ENCODE results near the gene PRPF40B. TPM values are rescaled to one million over a fixed set of nuclear protein-coding genes. Genes with fewer than 3 reads are reported as not detected.
A peak's percentile ranks its signal among the peaks of the same experiment; 100 is the strongest.

The PRPF40B gene
- polyA plus RNA-seq (2013, experiment 1 of 4) = 33.4 TPM
- polyA plus RNA-seq (2013, experiment 2 of 4) = 37.4 TPM
- 29.2 TPM for polyA plus RNA-seq (2013, experiment 3 of 4)
- 38.4 TPM for polyA plus RNA-seq (2013, experiment 4 of 4)

- Histone ChIP-seq H3K9me3 (ENCODE audit: control insufficient read depth, low read length) (no peaks in the 10 kb centered on the region), H3K4me1 (ENCODE audit: control insufficient read depth, insufficient read depth, low read length) (no peaks in the 10 kb centered on the region), H3K27me3 (ENCODE audit: control insufficient read depth, insufficient read depth, low read length, poor library complexity, severe bottlenecking) (peaks cover 8% of the 10 kb centered on the region), H3K27ac (ENCODE audit: insufficient read depth, low read depth, low read length, poor library complexity, severe bottlenecking) (peak within 1 kb of the TSS; percentile 66), H3K4me3 (ENCODE audit: insufficient read depth, low read depth, low read length) (peak within 1 kb of the TSS; percentile 55), H3K36me3 (ENCODE audit: control insufficient read depth, insufficient read depth, low read length) (no peaks in the 10 kb centered on the region)
- 1 to 2% methylated on average over 75 to 76 of the region's 76 CpGs for WGBS, 2 experiments
These were observed at the start of gene PRPF40B for GRCh38 chr12:49623142-49623904. Gene PRPF40B, plus strand, starts transcription at chr12:49623561. Its CDS starts 30 bp downstream, at chr12:49623591.

- H3K4me1 ChIP-seq (ENCODE audit: control insufficient read depth, insufficient read depth, low read length) = peaks cover 27% of the 10 kb centered on the region
- no peaks in the 10 kb centered on the region for H3K9me3 ChIP-seq (ENCODE audit: control insufficient read depth, low read length)
- 91 to 94% methylated on average over 9 of the region's 9 CpGs for WGBS, 2 experiments
- no peaks in the 10 kb centered on the region for H3K27me3 ChIP-seq (ENCODE audit: control insufficient read depth, insufficient read depth, low read length, poor library complexity, severe bottlenecking)
- no peaks in the 10 kb centered on the region for H3K36me3 ChIP-seq (ENCODE audit: control insufficient read depth, insufficient read depth, low read length)
- no peak overlapping the region for H3K4me3 ChIP-seq (ENCODE audit: insufficient read depth, low read depth, low read length)
- no peak overlapping the region for H3K27ac ChIP-seq (ENCODE audit: insufficient read depth, low read depth, low read length, poor library complexity, severe bottlenecking)
These were observed 45.6 kb upstream of the PRPF40B start for GRCh38 chr12:49577589-49578315.

GRCh38 chr12:49578471-49579112 lies 44.8 kb upstream of the PRPF40B start:
- 71 to 80% methylated on average over 13 of the region's 13 CpGs for WGBS, 2 experiments
- Histone ChIP-seq H3K36me3 (ENCODE audit: control insufficient read depth, insufficient read depth, low read length) (no peaks in the 10 kb centered on the region), H3K27ac (ENCODE audit: insufficient read depth, low read depth, low read length, poor library complexity, severe bottlenecking) (peak overlapping the region; percentile 69), H3K4me1 (ENCODE audit: control insufficient read depth, insufficient read depth, low read length) (peaks cover 27% of the 10 kb centered on the region), H3K9me3 (ENCODE audit: control insufficient read depth, low read length) (no peaks in the 10 kb centered on the region), H3K27me3 (ENCODE audit: control insufficient read depth, insufficient read depth, low read length, poor library complexity, severe bottlenecking) (no peaks in the 10 kb centered on the region), H3K4me3 (ENCODE audit: insufficient read depth, low read depth, low read length) (no peak overlapping the region)

GRCh38 chr12:49580572-49581535 lies 42.5 kb upstream of the PRPF40B start:
- H3K27ac ChIP-seq (ENCODE audit: insufficient read depth, low read depth, low read length, poor library complexity, severe bottlenecking) = peak overlapping the region; percentile 64
- 22 to 27% methylated on average over 8 of the region's 8 CpGs for WGBS, 2 experiments

GRCh38 chr12:49582201-49582600 lies 41.2 kb upstream of the PRPF40B start:
- 48 to 58% methylated on average over 1 of the region's 1 CpG for WGBS, 2 experiments
- no peaks in the 10 kb centered on the region for H3K36me3 ChIP-seq (ENCODE audit: control insufficient read depth, insufficient read depth, low read length)

More at GRCh38 chr12:49580572-49581535, 42.5 kb upstream of the PRPF40B start:
- no peak overlapping the region for H3K4me3 ChIP-seq (ENCODE audit: insufficient read depth, low read depth, low read length)
- H3K9me3 ChIP-seq (ENCODE audit: control insufficient read depth, low read length) = no peaks in the 10 kb centered on the region
- no peaks in the 10 kb centered on the region for H3K27me3 ChIP-seq (ENCODE audit: control insufficient read depth, insufficient read depth, low read length, poor library complexity, severe bottlenecking)
- H3K4me1 ChIP-seq (ENCODE audit: control insufficient read depth, insufficient read depth, low read length) = peaks cover 27% of the 10 kb centered on the region
- H3K36me3 ChIP-seq (ENCODE audit: control insufficient read depth, insufficient read depth, low read length) = no peaks in the 10 kb centered on the region

GRCh38 chr12:49582850-49583249 lies 40.5 kb upstream of the PRPF40B start:
- no peak overlapping the region for H3K27ac ChIP-seq (ENCODE audit: insufficient read depth, low read depth, low read length, poor library complexity, severe bottlenecking)
- 92 to 95% methylated on average over 4 of the region's 4 CpGs for WGBS, 2 experiments

More at GRCh38 chr12:49582201-49582600, 41.2 kb upstream of the PRPF40B start:
- Histone ChIP-seq H3K9me3 (ENCODE audit: control insufficient read depth, low read length) (no peaks in the 10 kb centered on the region), H3K4me3 (ENCODE audit: insufficient read depth, low read depth, low read length) (no peak overlapping the region), H3K27me3 (ENCODE audit: control insufficient read depth, insufficient read depth, low read length, poor library complexity, severe bottlenecking) (no peaks in the 10 kb centered on the region), H3K27ac (ENCODE audit: insufficient read depth, low read depth, low read length, poor library complexity, severe bottlenecking) (no peak overlapping the region), H3K4me1 (ENCODE audit: control insufficient read depth, insufficient read depth, low read length) (peaks cover 27% of the 10 kb centered on the region)

GRCh38 chr12:49583366-49584094 lies 39.8 kb upstream of the PRPF40B start:
- no peaks in the 10 kb centered on the region for H3K36me3 ChIP-seq (ENCODE audit: control insufficient read depth, insufficient read depth, low read length)
- no peaks in the 10 kb centered on the region for H3K27me3 ChIP-seq (ENCODE audit: control insufficient read depth, insufficient read depth, low read length, poor library complexity, severe bottlenecking)
- H3K4me3 ChIP-seq (ENCODE audit: insufficient read depth, low read depth, low read length) = no peak overlapping the region
- H3K27ac ChIP-seq (ENCODE audit: insufficient read depth, low read depth, low read length, poor library complexity, severe bottlenecking) = no peak overlapping the region
- no peaks in the 10 kb centered on the region for H3K9me3 ChIP-seq (ENCODE audit: control insufficient read depth, low read length)
- WGBS, 2 experiments = 94 to 95% methylated on average over 13 of the region's 13 CpGs
- H3K4me1 ChIP-seq (ENCODE audit: control insufficient read depth, insufficient read depth, low read length) = peaks cover 14% of the 10 kb centered on the region

More at GRCh38 chr12:49582850-49583249, 40.5 kb upstream of the PRPF40B start:
- Histone ChIP-seq H3K36me3 (ENCODE audit: control insufficient read depth, insufficient read depth, low read length) (no peaks in the 10 kb centered on the region), H3K4me1 (ENCODE audit: control insufficient read depth, insufficient read depth, low read length) (peaks cover 21% of the 10 kb centered on the region), H3K9me3 (ENCODE audit: control insufficient read depth, low read length) (no peaks in the 10 kb centered on the region), H3K27me3 (ENCODE audit: control insufficient read depth, insufficient read depth, low read length, poor library complexity, severe bottlenecking) (no peaks in the 10 kb centered on the region), H3K4me3 (ENCODE audit: insufficient read depth, low read depth, low read length) (no peak overlapping the region)

GRCh38 chr12:49584591-49584990 lies 38.8 kb upstream of the PRPF40B start:
- 85 to 89% methylated on average over 7 of the region's 7 CpGs for WGBS, 2 experiments
- peaks cover 10% of the 10 kb centered on the region for H3K4me1 ChIP-seq (ENCODE audit: control insufficient read depth, insufficient read depth, low read length)
- H3K36me3 ChIP-seq (ENCODE audit: control insufficient read depth, insufficient read depth, low read length) = no peaks in the 10 kb centered on the region
- H3K9me3 ChIP-seq (ENCODE audit: control insufficient read depth, low read length) = no peaks in the 10 kb centered on the region
- no peaks in the 10 kb centered on the region for H3K27me3 ChIP-seq (ENCODE audit: control insufficient read depth, insufficient read depth, low read length, poor library complexity, severe bottlenecking)
- H3K27ac ChIP-seq (ENCODE audit: insufficient read depth, low read depth, low read length, poor library complexity, severe bottlenecking) = no peak overlapping the region
- H3K4me3 ChIP-seq (ENCODE audit: insufficient read depth, low read depth, low read length) = no peak overlapping the region
